Naive thymus-derived CD4-positive, alpha-beta T cell (primary cell): ENCODE results near the gene FAM13A. TPM values are rescaled to one million over a fixed set of nuclear protein-coding genes. Genes with fewer than 3 reads are reported as not detected.
"Not testable (repeated sequence)": the region's sequence is repeated elsewhere in the genome, so short reads cannot be mapped to it uniquely, and the experiment has no call there.

ENCODE experiments used
- ATAC-seq: fragments of 150-1000 bp; cut with Tn5 transposase; 2 replicates; pipeline ENCODE4 v1.10.0; 2021; ENCODE audit warnings: mild to moderate bottlenecking, moderate library complexity
- CTCF ChIA-PET: fragments of 350-600 bp; sonication (Branson Sonifier 250); formaldehyde crosslinking; loops from one replicate; lab custom pipeline; 2021; ENCODE audit warnings: antibody characterized with exemption; lab: Charles Lee
- POLR2A ChIA-PET: fragments of 350-600 bp; sonication (Branson Sonifier 250); formaldehyde crosslinking; loops from one replicate; lab custom pipeline; 2021; ENCODE audit warnings: antibody characterized with exemption, inconsistent platforms; lab: Charles Lee
- DNase-seq, 9 donors: peaks; one replicate each; pipeline versions ENCODE4 v3.0.0 to v3.0.0-alpha.2; 2020 to 2022; ENCODE audit warnings: mixed read lengths in 1 of 9
- H3K27ac ChIP-seq: one replicate; pipeline ENCODE4 v1.7.0; 2013; ENCODE audit warnings: mild to moderate bottlenecking, low read depth, low read length, moderate library complexity
- H3K27me3 ChIP-seq, 2 donors: one replicate each; pipeline ENCODE4 v1.7.0; 2013; ENCODE audit warnings: low read length in 2 of 2, mild to moderate bottlenecking in 2 of 2, moderate library complexity in 2 of 2; ENCODE audit not compliant: control insufficient read depth in 2 of 2, insufficient read depth in 2 of 2
- H3K36me3 ChIP-seq, 3 experiments: 1 replicate in 2 of 3; 2 replicates in 1 of 3; pipeline ENCODE4 v1.7.0; 2013; ENCODE audit warnings: low read length in 3 of 3, mild to moderate bottlenecking in 3 of 3, moderate library complexity in 1 of 3; ENCODE audit not compliant: insufficient read depth in 3 of 3, control insufficient read depth in 2 of 3
- H3K4me1 ChIP-seq, 2 donors: one replicate each; pipeline ENCODE4 v1.7.0; 2013; ENCODE audit warnings: low read length in 2 of 2, mild to moderate bottlenecking in 2 of 2, moderate library complexity in 1 of 2; ENCODE audit not compliant: control insufficient read depth in 2 of 2, insufficient read depth in 2 of 2
- H3K4me3 ChIP-seq: 2 replicates; pipeline ENCODE4 v1.7.0; 2013; ENCODE audit warnings: mild to moderate bottlenecking, low read length
- H3K9me3 ChIP-seq, 3 experiments: 1 replicate in 2 of 3; 2 replicates in 1 of 3; pipeline ENCODE4 v1.7.0; 2013; ENCODE audit warnings: low read length in 3 of 3; ENCODE audit not compliant: control insufficient read depth in 2 of 3
- H3K27ac Mint-ChIP-seq, 9 donors: one replicate each; pipeline ENCODE4 v1.8.0; 2020 to 2022; ENCODE audit warnings: mixed read lengths in 9 of 9, mild to moderate bottlenecking in 8 of 9, moderate library complexity in 5 of 9, inconsistent platforms in 2 of 9
- H3K27me3 Mint-ChIP-seq, 5 donors: one replicate each; pipeline ENCODE4 v1.8.0; 2021 to 2022; ENCODE audit warnings: mixed read lengths in 5 of 5, mild to moderate bottlenecking in 1 of 5
- H3K36me3 Mint-ChIP-seq, 5 donors: one replicate each; pipeline ENCODE4 v1.8.0; 2020 to 2022; ENCODE audit warnings: mixed read lengths in 5 of 5, mild to moderate bottlenecking in 3 of 5, inconsistent platforms in 1 of 5
- H3K4me1 Mint-ChIP-seq, 7 donors: one replicate each; pipeline ENCODE4 v1.8.0; 2020 to 2022; ENCODE audit warnings: mixed read lengths in 7 of 7, mild to moderate bottlenecking in 3 of 7, inconsistent platforms in 1 of 7
- H3K4me3 Mint-ChIP-seq, 10 donors: one replicate each; pipeline ENCODE4 v1.8.0; 2020 to 2022; ENCODE audit warnings: mild to moderate bottlenecking in 10 of 10, mixed read lengths in 10 of 10, moderate library complexity in 6 of 10, inconsistent platforms in 2 of 10
- H3K9me3 Mint-ChIP-seq, 11 donors: one replicate each; pipeline ENCODE4 v1.8.0; 2020 to 2022; ENCODE audit warnings: mixed read lengths in 11 of 11, mild to moderate bottlenecking in 4 of 11, inconsistent platforms in 1 of 11, moderate library complexity in 1 of 11
- intact Hi-C, 2 donors: fragments of 100-400 bp; cut with micrococcal nuclease; formaldehyde crosslinking; loops; one replicate each; pipeline ENCODE4 v1.15.1; 2023
- polyA plus RNA-seq, 2 donors: library from polyadenylated mRNA; unstranded; fragments of 300-500 nt; fragmentation: Illumina TruSeq; gene quantifications; one replicate each; pipeline ENCODE4 v1.2.3, GENCODE V29; 2021
- total RNA-seq, 6 experiments: library from RNA in 5 of 6; stranded (reverse) in 5 of 6; gene quantifications; 1 replicate in 5 of 6; 2 replicates in 1 of 6; pipeline ENCODE4 v1.2.3 and lab custom pipeline; 2021 to 2026

Gene FAM13A
- total and polyA plus RNA-seq, 7 experiments from 2014 or later = 4.5 to 60.4 (median 10.2) TPM

GRCh38 chr4:88913181-88913580 is 143.8 kb downstream of the FAM13A start:
- POLR2A ChIA-PET, H3K9me3 Mint-ChIP-seq: not testable (repeated sequence)
- CTCF ChIA-PET = interaction anchor here (0.6 kb wide), 1 partner anchor 32 kb away, joined by 3 read pairs; no protein-coding TSS in a partner anchor

GRCh38 chr4:88911246-88912212 is 145.5 kb downstream of the FAM13A start:
- H3K4me3 ChIP-seq = no peak overlapping the region
- ChIA-PET POLR2A (interaction anchor here (0.6 kb wide), 1 partner anchor 25 kb away, joined by 3 read pairs; no protein-coding TSS in a partner anchor), CTCF (no interaction called here)
- DNase-seq (no peak), ATAC-seq (no peak)
- intact Hi-C loops = no loop called here
- H3K9me3 Mint-ChIP-seq = peaks cover 0 to 3% (median 0%) of the 10 kb centered on the region in 11 donors
- no peaks in the 10 kb centered on the region for H3K27me3 ChIP-seq
- no peak overlapping the region for H3K27ac Mint-ChIP-seq
- H3K27me3 Mint-ChIP-seq = peaks cover 0 to under 1% (median 0%) of the 10 kb centered on the region in 5 donors
- H3K4me1 ChIP-seq = no peaks in the 10 kb centered on the region
- H3K4me3 Mint-ChIP-seq = no peak overlapping the region
- peaks cover 0 to 3% (median 0%) of the 10 kb centered on the region in 7 donors for H3K4me1 Mint-ChIP-seq
- no peaks in the 10 kb centered on the region for H3K36me3 ChIP-seq
- no peaks in the 10 kb centered on the region for H3K9me3 ChIP-seq
- no peak overlapping the region for H3K27ac ChIP-seq
- H3K36me3 Mint-ChIP-seq = no peaks in the 10 kb centered on the region

More at GRCh38 chr4:88913181-88913580, 143.8 kb downstream of the FAM13A start:
- DNase-seq, H3K4me1 Mint-ChIP-seq, H3K36me3 ChIP-seq, H3K4me1 ChIP-seq, intact Hi-C loops, H3K27ac ChIP-seq, H3K27ac Mint-ChIP-seq, H3K4me3 ChIP-seq, ATAC-seq, H3K4me3 Mint-ChIP-seq, H3K9me3 ChIP-seq, H3K27me3 Mint-ChIP-seq, H3K36me3 Mint-ChIP-seq, H3K27me3 ChIP-seq: not testable (repeated sequence)

DNA sequence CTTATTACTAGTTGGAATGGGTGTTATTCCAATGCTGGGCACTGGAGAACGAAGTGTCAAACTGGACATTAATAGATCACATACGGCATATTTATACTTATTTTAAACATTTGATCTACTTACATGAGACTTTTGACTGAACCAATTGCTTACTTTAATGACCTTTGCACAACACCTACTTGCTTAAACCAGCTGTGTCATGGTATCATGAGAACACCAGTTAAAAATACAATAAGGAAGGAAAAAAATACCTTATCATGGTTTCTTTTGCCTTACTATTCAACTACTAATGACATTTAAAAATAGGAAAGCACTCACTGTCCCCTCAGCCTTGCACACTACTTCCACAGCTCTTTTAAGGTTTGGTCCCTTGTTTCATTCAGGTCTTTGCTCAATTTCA is 146.9 kb downstream of the FAM13A start:
- POLR2A ChIA-PET = no interaction called here
- Mint-ChIP-seq H3K9me3 (peaks cover 0 to 2% (median 0%) of the 10 kb centered on the region in 11 donors), H3K4me1 (peaks cover 0 to 3% (median 0%) of the 10 kb centered on the region in 7 donors), H3K4me3 (no peak overlapping the region), H3K27me3 (peaks cover 0 to 7% (median 2%) of the 10 kb centered on the region in 5 donors), H3K27ac (no peak overlapping the region), H3K36me3 (no peaks in the 10 kb centered on the region)
- CTCF ChIA-PET = no interaction called here
- Histone ChIP-seq H3K4me1 (no peaks in the 10 kb centered on the region), H3K27ac (no peak overlapping the region), H3K36me3 (no peaks in the 10 kb centered on the region), H3K4me3 (no peak overlapping the region), H3K9me3 (no peaks in the 10 kb centered on the region), H3K27me3 (no peaks in the 10 kb centered on the region)
- ATAC-seq = no peak
- DNase-seq = no peak
- intact Hi-C loops = no loop called here

- intact Hi-C loops = no loop called here
- no peak overlapping the region for H3K4me3 ChIP-seq
These were observed 148.5 kb downstream of the FAM13A start for GRCh38 chr4:88908521-88908920.

GRCh38 chr4:88908003-88908402 is 149.0 kb downstream of the FAM13A start:
- no peak overlapping the region for H3K27ac ChIP-seq
- DNase-seq (no peak), ATAC-seq (no peak)
- H3K27me3 ChIP-seq = no peaks in the 10 kb centered on the region
- no peaks in the 10 kb centered on the region for H3K36me3 ChIP-seq
- Mint-ChIP-seq H3K9me3 (peaks cover 0 to 4% (median 0%) of the 10 kb centered on the region in 11 donors), H3K27me3 (peaks cover 0 to 10% (median 2%) of the 10 kb centered on the region in 5 donors), H3K27ac (no peak overlapping the region), H3K4me3 (no peak overlapping the region), H3K36me3 (no peaks in the 10 kb centered on the region), H3K4me1 (peaks cover 0 to 3% (median 0%) of the 10 kb centered on the region in 7 donors)
- intact Hi-C loops = no loop called here
- H3K4me3 ChIP-seq = no peak overlapping the region
- CTCF ChIA-PET = interaction anchor here (0.8 kb wide), 1 partner anchor 25 kb away, joined by 3 read pairs; no protein-coding TSS in a partner anchor
- H3K4me1 ChIP-seq = no peaks in the 10 kb centered on the region
- POLR2A ChIA-PET = no interaction called here
- no peaks in the 10 kb centered on the region for H3K9me3 ChIP-seq

More at GRCh38 chr4:88908521-88908920, 148.5 kb downstream of the FAM13A start:
- peaks cover 0 to 3% (median 0%) of the 10 kb centered on the region in 7 donors for H3K4me1 Mint-ChIP-seq
- H3K9me3 Mint-ChIP-seq = peaks cover 0 to 4% (median 0%) of the 10 kb centered on the region in 11 donors
- H3K36me3 Mint-ChIP-seq = no peaks in the 10 kb centered on the region
- H3K27me3 ChIP-seq = no peaks in the 10 kb centered on the region
- no peak for ATAC-seq
- H3K27me3 Mint-ChIP-seq = peaks cover 0 to 10% (median 2%) of the 10 kb centered on the region in 5 donors
- CTCF ChIA-PET = no interaction called here
- no peaks in the 10 kb centered on the region for H3K4me1 ChIP-seq
- no peaks in the 10 kb centered on the region for H3K9me3 ChIP-seq
- no peak for DNase-seq
- POLR2A ChIA-PET = no interaction called here
- no peak overlapping the region for H3K4me3 Mint-ChIP-seq
- no peaks in the 10 kb centered on the region for H3K36me3 ChIP-seq
- H3K27ac Mint-ChIP-seq = no peak overlapping the region
- H3K27ac ChIP-seq = no peak overlapping the region

- no peak for ATAC-seq
- Mint-ChIP-seq H3K4me3 (no peak overlapping the region), H3K36me3 (no peaks in the 10 kb centered on the region), H3K27ac (no peak overlapping the region), H3K9me3 (peaks cover 0 to 4% (median 1%) of the 10 kb centered on the region in 11 donors), H3K4me1 (peaks cover 0 to 3% (median 0%) of the 10 kb centered on the region in 7 donors), H3K27me3 (peaks cover 0 to 10% (median 4%) of the 10 kb centered on the region in 5 donors)
- Histone ChIP-seq H3K4me1 (no peaks in the 10 kb centered on the region), H3K27me3 (no peaks in the 10 kb centered on the region), H3K36me3 (no peaks in the 10 kb centered on the region), H3K4me3 (no peak overlapping the region), H3K9me3 (no peaks in the 10 kb centered on the region), H3K27ac (no peak overlapping the region)
- intact Hi-C loops = no loop called here
- CTCF ChIA-PET = interaction anchor here (0.8 kb wide), 1 partner anchor 26 kb away, joined by 3 read pairs; no protein-coding TSS in a partner anchor
- DNase-seq = no peak
- POLR2A ChIA-PET = no interaction called here
These were observed 149.5 kb downstream of the FAM13A start for GRCh38 chr4:88907478-88907877.
